HG02884 (cell line): ENCODE data around the gene WDR46.

Experiments used
- ATAC-seq: cut with Tn5 transposase; IDR thresholded peaks from one replicate; pipeline ENCODE4 v1.9.1; 2021; ENCODE audit warnings: mild to moderate bottlenecking, moderate library complexity; ENCODE audit not compliant: unreplicated experiment

Gene WDR46

GRCh38 chr6:33288921-33289783 lies at the start of gene WDR46, which contains the start of gene PFDN6:
Gene WDR46, minus strand, starts transcription at chr6:33289239. Its CDS starts 69 bp downstream, at chr6:33289170.
Gene PFDN6, plus strand, starts transcription at chr6:33289601. Its CDS starts 256 bp downstream, at chr6:33289857.
- peak; percentile 79 for ATAC-seq

- ATAC-seq: no peak
Measured at GRCh38 chr6:33336495-33336894, 47.5 kb upstream of the WDR46 start.

- ATAC-seq: no peak
Measured at GRCh38 chr6:33335916-33336315, 46.9 kb upstream of the WDR46 start.

- no peak for ATAC-seq
Measured at GRCh38 chr6:33333666-33334065, 44.6 kb upstream of the WDR46 start.

GRCh38 chr6:33330736-33331135 lies 41.7 kb upstream of the WDR46 start:
- no peak for ATAC-seq

- no peak for ATAC-seq
Measured at GRCh38 chr6:33329058-33329457, 40.0 kb upstream of the WDR46 start.

GRCh38 chr6:33324125-33324524 lies 35.1 kb upstream of the WDR46 start:
- no peak for ATAC-seq

- ATAC-seq: no peak
Measured at GRCh38 chr6:33323623-33323948, 34.5 kb upstream of the WDR46 start.

GRCh38 chr6:33321227-33321626 lies 32.2 kb upstream of the WDR46 start:
- no peak for ATAC-seq

GRCh38 chr6:33320315-33321181 lies 31.5 kb upstream of the WDR46 start:
- no peak for ATAC-seq

GRCh38 chr6:33319939-33320314 lies 30.9 kb upstream of the WDR46 start:
- ATAC-seq: no peak

GRCh38 chr6:33318426-33319073 lies 29.5 kb upstream of the WDR46 start:
- no peak for ATAC-seq

- peak; percentile 44 for ATAC-seq
Measured at GRCh38 chr6:33317669-33318425, 28.8 kb upstream of the WDR46 start, which contains the start of gene ZBTB22. Gene ZBTB22, minus strand, starts transcription at chr6:33317744. Its CDS starts 828 bp downstream, at chr6:33316916.

GRCh38 chr6:33317419-33317668 lies 28.3 kb upstream of the WDR46 start:
- no peak for ATAC-seq

- no peak for ATAC-seq
Measured at GRCh38 chr6:33316603-33317418, 27.8 kb upstream of the WDR46 start.

- no peak for ATAC-seq
Measured at GRCh38 chr6:33315793-33316602, 27.0 kb upstream of the WDR46 start.

GRCh38 chr6:33314943-33315792 lies 26.1 kb upstream of the WDR46 start:
- ATAC-seq: no peak

- ATAC-seq: no peak
Measured at GRCh38 chr6:33314515-33314942, 25.5 kb upstream of the WDR46 start.
